Activated B cell treated with CpG ODN at 0.5 μM for 24 hours (primary cell): ENCODE data around the gene THSD4. TPM values are rescaled to one million over a fixed set of nuclear protein-coding genes. Genes with fewer than 3 reads are reported as not detected.

ENCODE experiments used
- ATAC-seq: fragments of 200-7000 bp; cut with Tn5 transposase; one replicate; pipeline ENCODE4 v1.10.0; 2021; ENCODE audit warnings: low read depth, mild to moderate bottlenecking, moderate library complexity
- CTCF ChIA-PET: fragments of 350-600 bp; sonication (Branson Sonifier 250); formaldehyde crosslinking; loops from one replicate; lab custom pipeline; 2021; ENCODE audit warnings: antibody characterized with exemption; lab: Charles Lee
- POLR2A ChIA-PET: fragments of 350-600 bp; sonication (Branson Sonifier 250); formaldehyde crosslinking; loops from one replicate; lab custom pipeline; 2021; ENCODE audit warnings: antibody characterized with exemption; lab: Charles Lee
- DNase-seq: peaks from one replicate; pipeline ENCODE4 v3.0.0; 2022
- H3K27ac Mint-ChIP-seq: one replicate; pipeline ENCODE4 v1.8.0; 2020; ENCODE audit warnings: mixed read lengths
- H3K27me3 Mint-ChIP-seq: one replicate; pipeline ENCODE4 v1.8.0; 2021; ENCODE audit warnings: mixed read lengths
- H3K36me3 Mint-ChIP-seq: one replicate; pipeline ENCODE4 v1.8.0; 2021; ENCODE audit warnings: low read depth, mixed read lengths
- H3K4me1 Mint-ChIP-seq: one replicate; pipeline ENCODE4 v1.8.0; 2021; ENCODE audit warnings: mixed read lengths
- H3K4me3 Mint-ChIP-seq: one replicate; pipeline ENCODE4 v1.8.0; 2020; ENCODE audit warnings: mild to moderate bottlenecking, mixed read lengths
- H3K9me3 Mint-ChIP-seq: one replicate; pipeline ENCODE4 v1.8.0; 2020; ENCODE audit warnings: mixed read lengths
- intact Hi-C: fragments of 100-400 bp; cut with micrococcal nuclease; formaldehyde crosslinking; loops from one replicate; pipeline ENCODE4 v1.15.1; 2024
- total RNA-seq: library from RNA; stranded (reverse); gene quantifications from 2 replicates; pipeline ENCODE4 v1.2.3, GENCODE V29; 2022
- TF ChIP-seq, protein P1 (sequence below): fragments of 200-600 bp; IDR thresholded peaks from one replicate; pipeline ENCODE4 v1.8.0; 2022; ENCODE audit warnings: antibody characterized with exemption, mild to moderate bottlenecking

Gene THSD4
- total RNA-seq, 1 donor from 2014 or later = not detected

DNA sequence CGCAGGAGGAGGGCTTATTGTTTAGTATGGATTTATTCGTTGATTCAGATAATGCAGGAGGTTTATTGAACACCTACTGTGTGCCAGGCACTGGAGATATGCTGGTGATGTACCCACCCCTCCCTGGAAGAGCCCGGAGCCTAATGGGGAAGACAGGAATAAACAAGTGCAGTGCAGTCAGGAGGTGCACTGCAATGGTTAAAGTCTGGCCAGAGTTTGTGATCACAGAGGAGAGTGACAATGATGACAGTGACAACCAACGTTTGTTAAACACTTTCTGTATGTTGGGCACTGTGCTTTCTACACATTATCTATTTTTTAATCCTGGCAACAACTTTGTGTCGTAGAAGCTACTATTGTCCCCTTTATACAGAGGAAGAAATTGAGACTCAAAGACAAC is 70.4 kb downstream of the THSD4 start:
- ChIA-PET POLR2A (no interaction called here), CTCF (no interaction called here)
- H3K36me3 Mint-ChIP-seq = no peaks in the 10 kb centered on the region
- no peaks in the 10 kb centered on the region for H3K4me1 Mint-ChIP-seq
- H3K4me3 Mint-ChIP-seq = no peak overlapping the region
- DNase-seq (no peak), ATAC-seq (no peak)
- no peak overlapping the region for H3K27ac Mint-ChIP-seq
- H3K27me3 Mint-ChIP-seq = no peaks in the 10 kb centered on the region
- TF ChIP-seq, protein P1, sequence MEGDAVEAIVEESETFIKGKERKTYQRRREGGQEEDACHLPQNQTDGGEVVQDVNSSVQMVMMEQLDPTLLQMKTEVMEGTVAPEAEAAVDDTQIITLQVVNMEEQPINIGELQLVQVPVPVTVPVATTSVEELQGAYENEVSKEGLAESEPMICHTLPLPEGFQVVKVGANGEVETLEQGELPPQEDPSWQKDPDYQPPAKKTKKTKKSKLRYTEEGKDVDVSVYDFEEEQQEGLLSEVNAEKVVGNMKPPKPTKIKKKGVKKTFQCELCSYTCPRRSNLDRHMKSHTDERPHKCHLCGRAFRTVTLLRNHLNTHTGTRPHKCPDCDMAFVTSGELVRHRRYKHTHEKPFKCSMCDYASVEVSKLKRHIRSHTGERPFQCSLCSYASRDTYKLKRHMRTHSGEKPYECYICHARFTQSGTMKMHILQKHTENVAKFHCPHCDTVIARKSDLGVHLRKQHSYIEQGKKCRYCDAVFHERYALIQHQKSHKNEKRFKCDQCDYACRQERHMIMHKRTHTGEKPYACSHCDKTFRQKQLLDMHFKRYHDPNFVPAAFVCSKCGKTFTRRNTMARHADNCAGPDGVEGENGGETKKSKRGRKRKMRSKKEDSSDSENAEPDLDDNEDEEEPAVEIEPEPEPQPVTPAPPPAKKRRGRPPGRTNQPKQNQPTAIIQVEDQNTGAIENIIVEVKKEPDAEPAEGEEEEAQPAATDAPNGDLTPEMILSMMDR = no peak
- intact Hi-C loops = no loop called here
- H3K9me3 Mint-ChIP-seq = peaks cover 2% of the 10 kb centered on the region

DNA sequence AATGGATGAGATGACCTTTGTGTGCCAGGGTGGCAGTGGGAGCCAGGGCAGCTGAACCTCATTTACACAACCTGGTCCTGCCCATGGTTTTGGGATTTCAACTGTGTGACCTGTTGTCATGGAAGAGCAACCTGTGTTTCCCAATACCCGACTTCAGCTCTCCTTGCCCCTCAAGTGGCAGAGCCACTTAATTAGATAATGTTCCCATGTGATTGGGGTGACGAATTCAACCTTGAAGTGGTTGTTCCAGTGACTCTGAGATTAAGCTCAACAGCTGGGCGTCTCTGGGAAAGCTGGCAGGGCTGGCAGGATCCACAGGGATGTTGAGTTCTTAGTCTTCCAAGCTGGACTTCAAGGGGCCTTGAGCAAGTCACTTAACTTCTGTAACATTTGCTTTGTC is 71.0 kb downstream of the THSD4 start:
- Mint-ChIP-seq H3K36me3 (no peaks in the 10 kb centered on the region), H3K4me1 (no peaks in the 10 kb centered on the region), H3K4me3 (no peak overlapping the region), H3K27ac (no peak overlapping the region), H3K27me3 (peaks cover 2% of the 10 kb centered on the region), H3K9me3 (peaks cover 2% of the 10 kb centered on the region)
- intact Hi-C loops = no loop called here
- ChIA-PET CTCF (no interaction called here), POLR2A (no interaction called here)
- ATAC-seq = no peak
- TF ChIP-seq, protein P1 = no peak
- no peak for DNase-seq

DNA sequence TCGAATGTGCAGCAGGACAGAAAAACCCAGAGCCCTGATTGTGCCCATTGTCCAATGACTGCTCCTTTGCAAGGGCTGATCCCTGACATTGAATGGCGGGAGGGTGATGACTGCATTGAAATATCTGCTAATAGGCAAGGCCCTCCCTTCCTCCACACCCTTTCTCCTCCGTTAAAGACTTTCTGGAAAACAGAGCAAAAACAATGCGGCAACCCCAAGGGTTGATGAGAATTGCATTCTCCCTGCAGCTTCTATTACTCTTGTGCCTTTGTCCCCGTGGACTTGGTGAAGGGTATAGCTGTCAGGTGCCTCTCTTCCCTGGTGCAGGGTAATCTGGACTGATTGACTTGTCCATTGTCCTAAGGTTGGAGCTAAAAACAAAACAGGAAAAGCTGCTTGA is 71.8 kb downstream of the THSD4 start:
- H3K4me1 Mint-ChIP-seq = no peaks in the 10 kb centered on the region
- intact Hi-C loops = no loop called here
- H3K27ac Mint-ChIP-seq = no peak overlapping the region
- POLR2A ChIA-PET = no interaction called here
- CTCF ChIA-PET = no interaction called here
- TF ChIP-seq, protein P1 = no peak
- no peaks in the 10 kb centered on the region for H3K36me3 Mint-ChIP-seq
- H3K9me3 Mint-ChIP-seq = peaks cover 2% of the 10 kb centered on the region
- no peak overlapping the region for H3K4me3 Mint-ChIP-seq
- DNase-seq = no peak
- ATAC-seq = no peak
- H3K27me3 Mint-ChIP-seq = peaks cover 2% of the 10 kb centered on the region

DNA sequence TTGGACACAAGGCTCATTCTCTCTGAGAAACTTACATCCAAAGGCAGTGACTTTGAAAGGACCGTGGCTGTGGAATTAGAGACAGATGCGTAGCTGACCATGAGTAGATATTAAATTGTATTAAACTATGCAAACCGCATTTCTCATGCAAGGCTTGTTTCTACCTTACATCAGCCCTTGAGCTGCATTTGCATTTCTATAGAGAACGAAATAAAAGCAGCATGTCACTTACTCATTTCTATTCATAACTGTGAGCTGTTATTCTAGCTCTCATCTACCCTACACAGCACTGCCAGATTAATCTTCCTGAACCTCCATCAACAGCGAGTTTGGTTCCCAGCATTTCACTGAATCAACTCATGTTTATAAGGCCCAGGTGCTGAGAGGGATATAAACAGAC is 72.3 kb downstream of the THSD4 start:
- DNase-seq (no peak), ATAC-seq (no peak)
- Mint-ChIP-seq H3K9me3 (peaks cover 2% of the 10 kb centered on the region), H3K27ac (no peak overlapping the region), H3K4me3 (no peak overlapping the region), H3K27me3 (peaks cover 2% of the 10 kb centered on the region), H3K36me3 (no peaks in the 10 kb centered on the region), H3K4me1 (no peaks in the 10 kb centered on the region)
- TF ChIP-seq, protein P1 = no peak
- ChIA-PET POLR2A (no interaction called here), CTCF (no interaction called here)
- intact Hi-C loops = no loop called here

DNA sequence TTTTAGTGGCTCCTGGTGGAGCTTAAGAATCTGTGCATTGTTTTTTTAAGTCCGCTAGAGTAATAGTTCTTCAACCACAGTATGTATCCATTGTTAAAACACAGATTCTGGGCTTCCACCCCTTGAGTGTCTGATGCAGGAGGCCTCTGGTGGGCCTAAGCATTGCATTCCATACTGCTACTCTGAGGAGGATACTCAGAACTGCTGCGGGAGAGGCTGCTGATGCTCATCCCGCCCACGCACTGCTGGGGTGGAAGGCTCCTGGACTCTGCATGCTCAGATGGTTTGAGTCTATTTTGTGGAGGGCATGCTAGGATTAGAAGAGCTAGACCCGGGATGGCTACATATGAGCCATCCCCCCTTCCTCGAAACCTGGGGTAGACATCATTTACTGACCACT is 74.4 kb downstream of the THSD4 start:
- TF ChIP-seq, protein P1 = no peak
- Mint-ChIP-seq H3K4me1 (no peaks in the 10 kb centered on the region), H3K36me3 (no peaks in the 10 kb centered on the region), H3K4me3 (no peak overlapping the region), H3K9me3 (no peaks in the 10 kb centered on the region), H3K27me3 (peaks cover 2% of the 10 kb centered on the region), H3K27ac (no peak overlapping the region)
- ATAC-seq (no peak), DNase-seq (no peak)
- intact Hi-C loops = no loop called here
- CTCF ChIA-PET = no interaction called here
- POLR2A ChIA-PET = no interaction called here
